Measurements from ENCODE around the gene CHRNA9.
A peak's percentile ranks its signal among the peaks of the same experiment; 100 is the strongest.

The CHRNA9 gene

DNA sequence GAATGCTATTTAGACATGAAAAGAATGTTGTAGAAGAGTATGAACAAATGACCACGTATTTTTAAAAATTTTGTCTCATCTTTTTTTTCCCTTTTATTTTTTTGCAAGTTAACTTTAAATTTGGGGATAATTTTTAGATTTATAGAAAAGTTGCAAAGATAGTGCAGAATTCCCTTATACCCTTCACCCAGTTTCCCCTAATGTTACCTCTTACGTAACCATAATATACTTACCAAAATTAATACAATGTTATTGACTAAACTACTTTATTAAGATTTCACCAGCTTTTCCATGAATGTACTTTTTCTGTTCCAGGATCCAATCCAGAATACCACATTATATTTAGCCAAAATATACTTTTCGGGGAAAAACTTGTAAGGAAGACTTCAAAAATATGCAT, 12.3 kb downstream of the CHRNA9 start:
- no peak for DNase-seq

DNA sequence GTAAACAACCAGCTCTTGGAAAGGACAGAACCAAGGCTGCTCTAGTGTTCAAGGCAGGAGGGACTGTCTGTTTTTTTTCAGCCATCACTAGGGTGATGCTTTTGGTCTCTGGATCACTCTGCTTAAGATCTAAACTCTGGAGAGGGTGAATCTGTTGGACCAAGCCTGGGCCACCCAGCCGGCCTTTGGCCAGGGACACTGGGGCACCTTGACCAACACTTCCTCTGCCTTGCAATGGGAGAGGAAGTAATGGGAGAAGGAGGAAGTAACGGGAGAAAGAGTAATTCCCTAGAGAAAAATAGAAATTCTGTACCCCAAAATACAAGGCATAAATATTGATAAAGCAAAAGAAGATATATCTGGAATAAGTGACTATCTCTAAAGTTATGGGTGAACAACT, 12.9 kb downstream of the CHRNA9 start:
- DNase-seq, result no peak

DNA sequence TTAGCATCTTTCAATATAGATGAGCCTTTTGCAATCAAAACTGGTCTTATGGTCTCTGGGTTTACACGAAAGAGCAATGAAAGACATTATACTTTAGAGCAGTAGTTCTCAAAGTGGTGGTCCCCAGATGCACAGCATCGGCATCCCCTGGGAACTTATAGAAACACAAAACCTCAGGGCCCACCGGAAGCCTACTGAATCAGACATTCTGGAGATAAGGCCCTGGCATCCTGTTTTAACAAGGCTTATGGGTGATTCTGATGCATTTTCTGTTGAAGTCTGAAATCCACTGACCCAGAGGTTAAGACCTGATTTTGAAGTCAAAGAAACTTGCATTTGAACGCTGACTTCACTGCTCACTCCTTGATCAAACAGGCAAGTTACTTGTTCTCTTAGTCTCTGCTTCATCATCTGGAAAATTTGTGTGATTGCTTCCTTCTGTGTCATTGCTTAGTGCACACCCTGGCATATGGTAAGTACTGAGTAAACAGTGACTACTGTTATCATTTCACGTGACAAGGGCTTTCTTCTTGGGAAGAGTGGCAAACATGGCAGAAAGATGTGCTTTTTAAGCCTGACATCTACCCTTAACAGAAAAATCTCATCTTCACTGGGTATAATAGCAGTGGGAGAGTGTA, 14.5 kb downstream of the CHRNA9 start:
- DNase-seq, result peak; percentile 37

DNA sequence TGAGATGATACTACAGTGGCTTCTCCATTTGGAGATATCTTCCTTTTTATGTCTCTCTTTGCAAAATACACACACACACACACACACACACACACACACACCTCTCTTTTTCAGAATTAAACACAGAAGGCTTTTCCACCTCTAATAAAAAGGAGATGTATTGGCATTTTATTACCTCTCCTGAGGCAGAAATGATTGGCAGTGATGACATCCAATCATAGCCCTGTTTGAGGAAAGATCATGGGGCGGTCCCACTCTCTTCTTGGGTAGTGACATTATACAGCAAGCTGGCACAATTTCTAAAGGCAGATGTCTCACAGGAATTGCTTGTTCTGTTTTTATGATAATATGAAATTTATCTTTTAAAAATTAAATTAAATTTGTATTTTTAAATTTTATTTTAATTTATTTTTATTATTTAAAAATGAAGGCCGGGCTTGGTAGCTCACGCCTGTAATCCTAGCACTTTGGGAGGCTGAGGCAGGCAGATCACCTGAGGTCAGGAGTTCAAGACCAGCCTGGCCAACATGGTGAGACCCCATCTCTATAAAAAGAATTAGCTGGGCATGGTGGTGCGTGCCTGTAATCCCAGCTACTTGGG, 15.6 kb downstream of the CHRNA9 start:
- no peak for DNase-seq

DNA sequence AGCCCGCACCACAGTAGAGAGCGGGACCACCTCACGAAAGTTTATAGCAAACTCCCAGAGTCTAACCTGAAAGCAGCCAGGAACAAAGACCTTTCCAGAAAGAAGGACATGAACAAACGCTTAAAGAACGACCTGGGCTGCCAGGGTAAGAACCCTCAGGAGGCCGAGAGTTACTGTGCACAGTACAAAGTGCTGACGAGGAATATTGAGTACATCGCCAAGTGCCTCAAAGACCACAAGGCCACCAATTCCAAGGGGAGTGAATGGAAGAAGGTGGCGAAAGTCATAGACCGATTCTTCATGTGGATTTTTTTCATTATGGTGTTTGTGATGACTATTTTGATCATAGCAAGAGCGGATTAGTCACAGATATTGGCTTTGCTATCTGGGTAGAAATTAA, 19.0 kb downstream of the CHRNA9 start:
- no peak for DNase-seq

DNA sequence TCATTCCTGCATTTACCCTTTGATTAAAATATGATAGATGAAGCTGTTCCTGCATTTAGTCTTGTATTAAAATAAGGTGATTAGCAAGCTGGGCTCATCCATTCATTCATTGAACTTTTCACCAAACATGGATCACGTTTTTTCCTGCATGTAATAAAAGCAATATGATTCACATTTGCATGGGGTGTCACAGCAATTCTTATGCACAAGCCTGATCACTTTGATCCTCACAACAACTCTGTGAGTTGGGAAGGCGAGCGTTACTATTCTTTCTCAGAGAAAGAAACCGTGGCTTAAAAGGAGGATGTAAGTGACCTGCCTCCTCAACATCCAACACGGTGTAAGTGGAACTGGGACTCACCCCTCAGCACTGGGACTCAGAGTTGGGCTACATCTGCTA, 20.0 kb downstream of the CHRNA9 start:
- DNase-seq, result no peak

DNA sequence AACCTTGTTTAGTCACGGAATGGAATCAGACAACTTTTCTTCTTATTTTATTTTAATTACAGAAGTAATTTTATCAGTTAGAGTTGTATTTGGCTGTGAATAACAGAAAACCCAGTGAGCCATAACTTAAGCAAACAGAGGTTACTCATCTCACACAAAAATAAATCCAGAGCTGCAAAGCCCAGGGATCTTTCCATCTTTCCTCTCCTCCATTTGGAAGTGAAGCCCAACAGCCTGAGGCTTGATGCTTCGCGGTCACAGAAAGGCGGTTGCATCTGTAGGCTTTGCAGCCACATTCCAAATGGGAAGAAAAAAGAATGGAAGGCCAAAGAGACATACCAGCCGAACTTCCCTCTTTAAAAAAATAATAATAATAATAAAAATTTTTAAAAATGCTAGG, 22.6 kb downstream of the CHRNA9 start:
- no peak for DNase-seq

DNA sequence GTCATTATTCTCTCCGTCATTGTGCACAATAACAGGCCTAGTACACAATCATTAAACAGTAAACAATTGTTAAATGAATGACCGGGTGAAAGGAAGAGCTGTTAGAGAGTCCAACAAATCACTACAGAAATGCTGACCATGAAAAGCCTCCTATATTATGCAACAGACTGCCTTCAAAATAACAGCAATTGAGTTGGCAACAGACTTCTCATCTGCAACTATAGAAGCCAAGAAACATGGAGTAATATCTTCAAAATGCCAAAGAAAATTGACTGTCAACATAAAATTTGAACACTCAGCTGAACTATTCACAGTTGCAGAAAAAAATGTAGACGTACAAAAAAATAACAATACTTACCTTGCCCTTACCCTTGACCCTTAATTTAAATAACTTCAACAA, 26.2 kb downstream of the CHRNA9 start:
- no peak for DNase-seq

DNA sequence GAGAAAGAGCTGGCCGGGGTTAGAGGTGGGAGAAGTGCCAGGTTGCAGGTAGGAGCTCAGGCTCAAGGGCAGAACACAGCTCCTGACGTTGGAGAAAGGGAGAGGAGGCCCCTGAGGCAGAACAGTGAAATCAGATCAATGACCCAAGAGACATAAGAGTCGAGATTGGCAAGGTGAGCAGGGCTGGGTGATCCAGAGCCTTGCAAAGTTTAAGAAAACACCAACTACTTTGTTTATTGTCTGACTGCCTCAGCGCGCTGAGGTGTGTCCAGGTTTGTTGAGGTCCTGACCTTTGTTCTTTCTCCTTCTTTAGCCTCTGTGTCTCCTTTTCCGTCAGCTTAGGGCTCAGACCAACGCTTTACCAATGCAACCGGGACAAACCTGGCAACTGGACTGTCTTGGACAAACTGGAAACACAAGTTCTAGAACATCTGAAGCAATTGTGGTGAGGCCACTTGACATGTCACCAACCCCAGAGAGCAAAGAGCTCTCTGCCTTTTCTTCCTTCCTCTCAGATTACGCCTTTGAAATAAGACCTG, 28.3 kb downstream of the CHRNA9 start:
- no peak for DNase-seq

DNA sequence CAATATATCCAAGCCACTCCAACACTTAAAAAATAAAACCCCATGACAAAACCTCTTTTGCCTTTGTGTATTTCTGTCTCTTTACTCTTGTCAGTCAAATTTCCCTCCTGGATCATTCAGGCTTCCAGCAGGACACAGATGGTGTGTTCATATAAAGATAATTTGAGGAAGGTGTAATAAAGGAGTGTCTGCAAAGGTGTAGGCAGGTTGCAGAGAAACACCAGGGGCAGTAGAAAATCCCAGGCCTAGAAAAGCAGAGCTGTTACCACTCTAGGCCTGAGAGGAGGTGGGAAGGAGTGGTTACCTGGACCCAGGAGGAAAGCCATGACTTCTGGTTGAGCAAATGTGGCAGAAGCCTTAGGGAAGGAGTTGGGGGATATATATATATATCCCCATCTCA, 28.8 kb downstream of the CHRNA9 start:
- no peak for DNase-seq

DNA sequence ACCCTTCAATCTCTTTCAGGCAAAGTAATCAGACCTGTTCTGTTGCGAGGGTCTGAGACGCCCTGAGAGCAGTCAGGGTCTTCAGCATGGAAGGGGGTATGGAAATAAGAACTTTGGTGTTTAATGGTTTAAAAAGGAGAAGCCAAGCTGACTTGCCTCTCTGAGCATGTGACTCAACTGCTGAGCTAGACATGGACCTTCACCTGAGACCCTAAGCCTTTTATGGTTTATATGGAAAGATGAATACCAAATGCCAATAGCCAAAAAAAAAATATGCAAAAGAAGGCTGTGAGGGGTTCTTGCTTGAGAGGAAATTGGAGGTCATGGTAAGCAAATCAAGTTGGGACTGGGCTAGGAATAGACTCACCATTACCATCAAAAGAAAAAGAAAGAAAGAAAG, 30.6 kb downstream of the CHRNA9 start:
- no peak for DNase-seq

DNA sequence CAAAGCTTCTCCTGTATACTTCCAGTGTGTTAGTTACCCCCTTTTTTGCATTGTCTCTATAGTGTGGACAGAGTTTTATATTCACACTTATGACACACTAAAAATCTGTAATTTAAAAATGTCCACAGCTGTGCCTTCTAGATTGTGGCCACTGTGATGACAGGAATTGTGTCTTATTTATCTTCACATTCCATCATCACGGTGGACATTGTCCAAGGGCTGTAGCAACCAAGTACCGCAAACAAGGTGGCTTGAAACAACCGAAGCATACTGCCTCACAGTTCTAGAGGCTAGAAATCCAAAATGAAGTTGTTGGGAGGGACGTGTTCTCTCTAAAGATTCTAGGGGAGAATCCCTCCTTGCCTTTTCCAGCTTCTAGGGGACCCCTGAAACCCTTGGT, 32.3 kb downstream of the CHRNA9 start:
- DNase-seq, result no peak

DNA sequence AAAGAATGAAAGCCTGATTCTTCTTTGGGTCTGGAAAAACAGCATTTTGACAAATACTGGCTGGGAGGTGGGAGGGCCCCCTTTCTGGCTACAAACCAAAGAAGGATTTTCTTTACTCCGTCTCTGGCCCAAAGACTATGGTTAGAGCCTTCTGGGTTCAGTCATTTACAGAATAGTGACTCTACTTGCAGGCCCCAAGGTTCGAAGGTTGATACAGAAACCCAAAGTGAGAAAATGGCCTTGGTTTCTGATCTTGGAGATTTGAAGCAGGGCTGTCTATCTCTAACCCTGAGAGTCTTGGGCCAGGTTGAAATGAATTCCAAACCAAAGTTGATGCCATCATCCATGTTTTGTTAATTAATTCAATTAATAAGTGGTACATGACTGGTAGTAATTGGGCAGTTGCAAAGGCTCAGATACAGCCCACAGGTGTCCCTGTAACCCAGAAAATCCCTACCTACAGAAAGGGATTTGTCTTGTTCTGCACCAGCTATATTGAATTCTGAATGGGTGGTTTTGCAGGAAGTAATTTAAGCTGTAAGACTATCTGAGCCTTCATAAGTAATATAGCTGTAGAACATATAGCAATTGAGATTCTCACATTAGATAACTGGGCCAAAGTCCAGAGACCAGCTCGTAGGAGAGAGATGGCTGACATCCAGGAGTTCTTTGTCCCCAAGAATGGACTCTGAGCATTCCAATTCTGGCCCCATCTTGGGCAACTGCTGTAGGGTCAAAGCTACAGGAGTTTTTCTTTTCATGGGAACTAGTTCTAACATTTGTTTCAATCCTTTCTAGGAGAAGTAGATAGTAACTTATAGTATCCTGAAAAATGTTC, 34.5 kb downstream of the CHRNA9 start:
- no peak for DNase-seq

DNA sequence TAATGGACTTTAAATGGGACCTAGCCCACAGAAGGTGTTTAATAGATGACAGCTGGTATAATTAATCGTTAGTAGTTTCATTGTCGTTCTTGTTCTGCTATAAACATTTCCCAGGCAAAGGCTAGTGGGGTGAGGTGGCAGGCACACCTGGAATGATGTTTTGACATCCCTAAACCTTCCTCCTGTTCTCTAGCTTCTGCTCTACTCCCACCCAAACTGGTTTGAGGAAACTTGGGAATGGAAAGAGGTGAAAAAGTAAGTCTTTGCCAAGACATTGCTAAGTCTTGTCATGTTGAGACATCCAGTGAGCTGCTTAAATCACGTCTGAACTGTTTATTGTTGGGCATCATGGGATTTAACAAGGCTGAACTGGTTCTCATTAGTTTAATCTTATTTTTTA, 37.5 kb downstream of the CHRNA9 start:
- DNase-seq, result no peak

DNA sequence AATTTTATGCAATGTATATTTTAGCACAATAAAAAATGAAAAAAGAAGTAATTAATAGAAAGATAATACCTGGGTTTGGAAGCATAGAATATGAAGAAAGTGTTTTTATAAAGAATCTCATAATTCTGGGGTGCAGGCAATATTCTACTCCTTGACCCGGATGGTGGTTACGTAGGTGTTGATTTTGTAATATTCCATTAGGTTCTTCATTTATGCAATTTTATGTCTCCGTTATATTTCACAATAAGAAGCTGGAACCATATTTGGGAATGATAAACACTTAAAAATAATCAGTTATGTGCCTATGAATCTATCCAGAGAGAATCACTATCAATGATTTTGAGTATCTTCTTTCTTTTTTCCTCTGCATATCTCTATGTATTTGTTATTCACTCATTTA, 38.5 kb downstream of the CHRNA9 start:
- no peak for DNase-seq

DNA sequence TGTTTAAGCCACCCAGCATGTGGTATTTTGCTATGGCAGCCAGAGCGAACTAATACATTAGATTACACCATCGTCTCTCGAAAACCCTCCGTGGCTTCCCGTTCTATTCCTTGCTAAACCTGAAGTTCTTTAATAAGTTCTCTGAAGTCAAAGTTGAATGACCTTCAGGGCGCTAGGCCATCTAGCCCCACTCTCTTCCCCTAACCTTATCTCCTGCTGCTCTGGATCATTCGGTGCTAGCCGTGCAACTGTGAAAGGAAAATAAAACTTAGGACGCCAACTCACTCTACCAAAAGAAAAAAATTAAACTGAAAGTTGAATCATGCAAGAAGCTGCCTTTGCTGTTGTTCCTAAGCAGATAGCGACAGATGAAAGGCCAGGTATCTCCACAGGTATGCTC, 40.0 kb downstream of the CHRNA9 start:
- no peak for DNase-seq

DNA sequence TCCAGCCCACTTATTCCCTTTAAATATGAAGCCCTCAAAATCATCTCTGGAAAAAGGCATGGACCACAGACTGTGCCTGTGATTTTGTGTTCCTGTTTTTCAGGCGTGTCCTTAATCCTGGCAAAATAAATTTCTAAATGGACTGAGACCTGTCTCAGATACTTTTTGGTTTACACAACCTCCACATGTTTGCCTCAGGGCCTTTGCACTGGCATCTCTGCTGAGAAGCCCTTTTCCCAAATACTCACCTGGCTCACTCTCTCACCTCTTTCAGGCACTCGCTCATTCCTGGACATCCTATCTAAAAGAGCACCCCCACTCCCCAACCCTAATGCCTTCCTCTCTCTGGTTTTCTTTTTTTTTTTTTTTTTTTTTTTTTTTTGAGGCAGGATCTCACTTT, 40.5 kb downstream of the CHRNA9 start:
- no peak for DNase-seq

DNA sequence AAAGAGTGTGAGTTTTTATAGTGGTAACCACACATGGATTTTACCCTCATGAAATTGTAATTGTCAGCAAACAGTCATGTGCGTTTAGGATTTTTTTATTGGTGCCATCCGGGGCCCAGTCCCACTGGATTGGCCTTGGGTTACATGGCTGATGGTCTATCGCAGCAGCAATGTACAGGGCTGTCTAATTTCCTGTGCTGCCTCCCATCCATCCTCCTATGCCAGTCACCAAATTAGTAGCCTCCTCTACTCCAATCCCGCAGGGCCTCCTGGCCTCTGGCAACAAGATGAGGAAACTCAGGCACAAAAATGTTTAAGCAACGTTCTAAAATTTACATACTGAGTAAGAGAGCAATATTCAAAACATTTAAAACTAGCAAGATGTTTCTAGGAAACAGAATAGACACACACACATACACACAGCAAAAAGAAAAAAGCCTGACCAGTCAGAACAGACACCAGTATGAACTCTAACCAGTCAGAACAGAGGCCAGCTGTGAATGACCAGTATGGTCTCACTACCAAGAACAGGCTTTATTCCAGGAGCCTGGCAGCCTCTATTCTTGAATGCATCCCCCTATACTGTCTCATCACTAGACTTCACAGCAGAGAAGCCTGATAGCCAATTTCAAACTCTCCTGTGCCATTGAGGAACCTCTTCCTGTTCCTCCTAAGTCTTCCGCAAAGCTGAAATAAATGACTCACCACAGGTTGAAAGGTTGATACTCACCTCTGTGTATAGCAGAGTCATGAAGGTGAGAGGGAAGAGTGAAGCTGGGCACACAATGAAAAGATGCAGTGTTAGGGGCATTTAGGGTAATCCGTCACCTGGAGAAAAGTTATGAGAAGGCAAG, 42.6 kb downstream of the CHRNA9 start:
- no peak for DNase-seq

DNA sequence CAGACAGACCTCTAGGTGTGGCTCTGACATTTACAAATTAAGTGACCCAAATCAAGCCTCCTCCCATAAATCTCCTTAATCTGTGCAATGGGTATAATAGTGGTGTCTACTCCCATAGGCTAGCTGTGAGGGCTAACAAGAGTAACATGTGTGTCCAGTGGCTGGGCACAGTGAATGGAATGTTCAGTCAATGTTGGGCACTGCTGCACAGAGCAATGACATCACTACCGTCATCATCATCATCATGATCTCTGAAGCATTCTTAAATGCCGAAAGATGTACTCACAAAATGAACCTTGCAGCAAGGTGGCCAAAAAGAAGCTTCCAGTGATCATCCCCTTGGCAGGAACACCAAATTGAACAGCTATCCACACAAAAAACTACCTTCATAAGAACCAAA, 43.5 kb downstream of the CHRNA9 start:
- DNase-seq, result no peak

DNA sequence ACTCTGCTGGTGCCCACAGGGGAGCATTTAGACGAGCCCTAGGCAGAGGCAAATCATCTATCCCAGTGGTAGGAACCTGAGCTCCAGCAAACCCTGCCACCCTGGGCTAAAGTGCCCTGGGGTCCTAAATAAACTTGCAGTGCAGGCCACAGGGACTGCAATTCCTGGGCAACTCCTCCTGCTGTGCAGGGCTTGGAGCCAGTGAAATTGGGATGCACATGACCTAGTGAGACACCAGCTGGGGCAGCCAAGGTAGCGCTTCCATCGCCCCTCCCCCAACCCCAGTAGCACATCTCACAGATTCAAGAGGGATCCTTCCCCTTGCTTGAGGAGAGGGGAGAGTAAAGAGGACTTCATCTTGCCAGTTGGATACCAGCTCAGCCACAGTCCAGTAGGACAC, 44.1 kb downstream of the CHRNA9 start:
- no peak for DNase-seq

DNA sequence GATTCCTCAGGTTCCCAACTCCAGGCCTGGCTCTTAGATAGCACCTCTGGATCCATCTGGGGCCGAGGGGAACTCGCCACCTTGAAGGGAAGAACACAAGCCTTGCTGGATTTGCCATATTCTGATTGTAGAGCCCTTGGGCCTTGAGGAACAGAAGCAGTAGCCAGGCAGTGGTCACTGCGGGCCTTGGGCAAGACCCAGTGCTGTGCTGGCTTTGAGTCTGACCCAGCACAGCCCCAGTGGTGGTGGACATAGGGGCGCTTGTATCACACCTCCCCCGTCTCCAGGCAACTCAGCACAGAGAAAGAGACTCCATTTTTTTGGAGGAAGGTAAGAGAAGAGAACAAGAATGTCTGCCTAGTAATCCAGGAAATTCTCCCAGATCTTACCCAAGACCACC, 45.5 kb downstream of the CHRNA9 start:
- no peak for DNase-seq

DNA sequence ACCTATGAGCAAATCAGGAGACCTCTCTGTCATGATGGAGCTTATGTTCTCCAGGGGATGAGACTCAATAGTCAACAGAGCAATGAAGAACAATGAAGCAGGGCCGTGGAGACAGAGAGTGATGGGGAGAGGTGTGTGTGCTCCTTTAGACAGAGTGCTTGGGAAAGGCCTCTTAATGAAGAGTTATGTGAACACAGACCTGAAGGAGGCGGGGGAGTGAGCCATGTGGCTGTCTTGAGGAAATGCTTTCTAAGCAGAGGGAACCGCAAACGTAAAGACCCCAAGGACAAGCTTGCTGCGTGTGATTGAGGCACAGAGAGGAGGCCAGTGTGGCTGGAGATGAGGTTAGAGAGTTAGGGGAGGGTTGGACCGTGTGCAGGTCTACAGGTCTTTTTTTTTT, 53.1 kb downstream of the CHRNA9 start:
- no peak for DNase-seq

DNA sequence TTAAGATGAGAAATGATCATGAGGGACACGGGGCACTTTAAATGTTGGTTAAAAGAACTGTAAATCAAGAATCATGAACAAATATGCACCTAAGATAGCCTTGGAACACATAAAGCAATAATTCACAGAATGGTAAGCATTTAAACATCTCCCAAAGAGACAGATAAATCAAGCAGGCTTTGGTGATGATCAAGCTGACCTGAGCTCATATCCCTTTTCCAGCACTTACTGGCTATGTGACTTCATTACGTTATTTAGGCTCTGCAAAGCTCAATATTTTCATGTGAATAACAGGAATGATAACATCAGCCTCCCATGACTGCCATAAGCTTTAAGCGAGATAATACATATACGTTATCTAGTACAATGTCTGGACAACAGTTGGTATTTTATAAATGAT, 54.9 kb downstream of the CHRNA9 start:
- DNase-seq, result no peak
